WTC11 (cell line): ENCODE data around the gene PHKB. TPM values are rescaled to one million over a fixed set of nuclear protein-coding genes. Genes with fewer than 3 reads are reported as not detected.

Source experiments
- ATAC-seq: fragments of 200-7000 bp; cut with Tn5 transposase; 2 replicates; pipeline ENCODE4 v1.10.0; 2021; ENCODE audit warnings: mild to moderate bottlenecking, moderate library complexity
- CTCF ChIA-PET: fragments of 300-600 bp; sonication (Branson Sonifier 250); formaldehyde crosslinking; loops from one replicate; lab custom pipeline; 2021; ENCODE audit warnings: antibody characterized with exemption; lab: Charles Lee
- POLR2A ChIA-PET: fragments of 350-600 bp; sonication (Branson Sonifier 250); formaldehyde crosslinking; loops from one replicate; lab custom pipeline; 2021; ENCODE audit warnings: antibody characterized with exemption; lab: Charles Lee
- DNase-seq: peaks from one replicate; pipeline ENCODE4 v3.0.0; 2021; ENCODE audit warnings: low spot score
- H3K27ac Mint-ChIP-seq: 2 replicates; pipeline ENCODE4 v1.8.0; 2021; ENCODE audit warnings: mixed read lengths
- H3K27me3 Mint-ChIP-seq: 2 replicates; pipeline ENCODE4 v1.8.0; 2021; ENCODE audit warnings: low read depth, mild to moderate bottlenecking, moderate library complexity, mixed read lengths
- H3K36me3 Mint-ChIP-seq: 2 replicates; pipeline ENCODE4 v1.8.0; 2021; ENCODE audit warnings: mixed read lengths
- H3K4me1 Mint-ChIP-seq: 2 replicates; pipeline ENCODE4 v1.8.0; 2022; ENCODE audit warnings: mixed read lengths
- H3K4me3 Mint-ChIP-seq: 2 replicates; pipeline ENCODE4 v1.8.0; 2021; ENCODE audit warnings: mild to moderate bottlenecking, moderate library complexity, mixed read lengths
- H3K9me3 Mint-ChIP-seq: 2 replicates; pipeline ENCODE4 v1.8.0; 2021; ENCODE audit warnings: mixed read lengths
- ATF2 ChIP-seq: sonication (generic); formaldehyde crosslinking; IDR thresholded peaks from 2 replicates; pipeline ENCODE4 v1.8.1; 2022; ENCODE audit warnings: low read depth, missing genetic modification reagents, borderline replicate concordance
- CDX4 ChIP-seq: fragments of 250-450 bp; sonication (Bioruptor Pico); IDR thresholded peaks from 2 replicates; pipeline ENCODE4 v1.9.0; 2021; ENCODE audit warnings: moderate library complexity, mild to moderate bottlenecking, inconsistent platforms, borderline replicate concordance
- CREM ChIP-seq: sonication (generic); formaldehyde crosslinking; IDR thresholded peaks from 2 replicates; pipeline ENCODE4 v1.8.1; 2022; ENCODE audit warnings: mild to moderate bottlenecking, missing genetic modification reagents, moderate library complexity
- CTCF ChIP-seq: fragments of 200-600 bp; IDR thresholded peaks from 2 replicates; pipeline ENCODE4 v1.8.0; 2022; ENCODE audit warnings: antibody characterized with exemption
- E2F4 ChIP-seq: sonication (generic); formaldehyde crosslinking; IDR thresholded peaks from 2 replicates; pipeline ENCODE4 v1.8.1; 2022; ENCODE audit warnings: low read depth, mild to moderate bottlenecking, moderate library complexity, missing genetic modification reagents, borderline replicate concordance
- ETV6 ChIP-seq: sonication (generic); formaldehyde crosslinking; IDR thresholded peaks from 2 replicates; pipeline ENCODE4 v1.8.1; 2022; ENCODE audit warnings: mild to moderate bottlenecking, missing genetic modification reagents
- GABPB1 ChIP-seq: sonication (generic); formaldehyde crosslinking; IDR thresholded peaks from 2 replicates; pipeline ENCODE4 v1.8.1; 2023; ENCODE audit warnings: mild to moderate bottlenecking, missing genetic modification reagents
- GTF2I ChIP-seq: fragments of 250-450 bp; sonication (Bioruptor Pico); conservative IDR thresholded peaks from 2 replicates; pipeline ENCODE4 v1.4.0; 2021; ENCODE audit warnings: mild to moderate bottlenecking
- MAX ChIP-seq: sonication (generic); formaldehyde crosslinking; IDR thresholded peaks from 2 replicates; pipeline ENCODE4 v1.8.0; 2022; ENCODE audit warnings: mild to moderate bottlenecking, missing genetic modification reagents
- NFE2L1 ChIP-seq: sonication (generic); formaldehyde crosslinking; IDR thresholded peaks from 2 replicates; pipeline ENCODE4 v1.8.1; 2023; ENCODE audit warnings: missing genetic modification reagents
- NR2C2 ChIP-seq: sonication (generic); formaldehyde crosslinking; IDR thresholded peaks from 2 replicates; pipeline ENCODE4 v1.8.0; 2022; ENCODE audit warnings: mild to moderate bottlenecking, missing genetic modification reagents
- PRDM15 ChIP-seq: sonication (generic); formaldehyde crosslinking; IDR thresholded peaks from 2 replicates; pipeline ENCODE4 v1.8.0; 2022; ENCODE audit warnings: missing genetic modification reagents
- PREB ChIP-seq: sonication (generic); formaldehyde crosslinking; IDR thresholded peaks from 2 replicates; pipeline ENCODE4 v1.8.1; 2022; ENCODE audit warnings: mild to moderate bottlenecking, missing genetic modification reagents, moderate library complexity, borderline replicate concordance
- SMAD4 ChIP-seq: sonication (generic); formaldehyde crosslinking; IDR thresholded peaks from 2 replicates; pipeline ENCODE4 v1.8.0; 2022; ENCODE audit warnings: mild to moderate bottlenecking, missing genetic modification reagents
- TCF7 ChIP-seq: sonication (generic); formaldehyde crosslinking; IDR thresholded peaks from 2 replicates; pipeline ENCODE4 v1.8.0; 2022; ENCODE audit warnings: mild to moderate bottlenecking, low read depth, missing genetic modification reagents, moderate library complexity
- USF2 ChIP-seq: sonication (generic); formaldehyde crosslinking; IDR thresholded peaks from 2 replicates; pipeline ENCODE4 v1.8.1; 2023; ENCODE audit warnings: mild to moderate bottlenecking, missing genetic modification reagents, moderate library complexity
- ZBTB21 ChIP-seq: sonication (generic); formaldehyde crosslinking; IDR thresholded peaks from 2 replicates; pipeline ENCODE4 v1.8.1; 2023; ENCODE audit warnings: mild to moderate bottlenecking, missing genetic modification reagents, borderline replicate concordance
- ZNF219 ChIP-seq: sonication (generic); formaldehyde crosslinking; IDR thresholded peaks from 2 replicates; pipeline ENCODE4 v1.8.0; 2023; ENCODE audit warnings: missing genetic modification reagents, mild to moderate bottlenecking, borderline replicate concordance
- ZNF281 ChIP-seq: sonication (generic); formaldehyde crosslinking; IDR thresholded peaks from 2 replicates; pipeline ENCODE4 v1.8.0; 2023; ENCODE audit warnings: mild to moderate bottlenecking, missing genetic modification reagents
- ZNF396 ChIP-seq: fragments of 250-450 bp; sonication (Bioruptor Pico); IDR thresholded peaks from 2 replicates; pipeline ENCODE4 v1.8.0; 2021; ENCODE audit warnings: mild to moderate bottlenecking, moderate library complexity, borderline replicate concordance
- total RNA-seq: library from RNA; stranded (reverse); gene quantifications from 3 replicates; pipeline ENCODE4 v1.2.3, GENCODE V29; 2021

PHKB gene
- total RNA-seq, 1 experiment from 2014 or later, result 43.9 TPM

- no peak overlapping the region for H3K27ac Mint-ChIP-seq
- no peaks in the 10 kb centered on the region for H3K9me3 Mint-ChIP-seq
- no peak for ATAC-seq
- no peaks in the 10 kb centered on the region for H3K4me1 Mint-ChIP-seq
- H3K27me3 Mint-ChIP-seq, result no peaks in the 10 kb centered on the region
- DNase-seq, result no peak
- H3K36me3 Mint-ChIP-seq, result peaks cover 11% of the 10 kb centered on the region
- POLR2A ChIA-PET, result no interaction called here
- TF ChIP-seq GABPB1 (CRISPR knock-in tag) (no peak), CREM (no peak), MAX (no peak), ZNF219 (CRISPR knock-in tag) (no peak), SMAD4 (CRISPR knock-in tag) (no peak), ETV6 (CRISPR knock-in tag) (no peak), ZBTB21 (CRISPR knock-in tag) (no peak), ATF2 (no peak), TCF7 (no peak), E2F4 (CRISPR knock-in tag) (no peak), PRDM15 (CRISPR knock-in tag) (no peak), NR2C2 (CRISPR knock-in tag) (no peak)
- CTCF ChIA-PET, result no interaction called here
- no peak overlapping the region for H3K4me3 Mint-ChIP-seq
Measured at GRCh38 chr16:47660540-47660939, 199.4 kb downstream of the PHKB start.

GRCh38 chr16:47664653-47665325 lies 203.7 kb downstream of the PHKB start:
- no peak for ATAC-seq
- H3K9me3 Mint-ChIP-seq, result no peaks in the 10 kb centered on the region
- CTCF ChIA-PET, result no interaction called here
- TF ChIP-seq CTCF, result no peak
- no peak for TF ChIP-seq USF2 (CRISPR knock-in tag)
- TF ChIP-seq NFE2L1 (CRISPR knock-in tag), result no peak
- TF ChIP-seq ZNF281 (CRISPR knock-in tag), result no peak
- TF ChIP-seq ZBTB21 (CRISPR knock-in tag), result no peak
- no peak for TF ChIP-seq TCF7
- no peak for TF ChIP-seq CDX4 (CRISPR knock-in tag)
- TF ChIP-seq ZNF396 (CRISPR knock-in tag), result no peak
- TF ChIP-seq PREB (CRISPR knock-in tag), result no peak
- TF ChIP-seq GTF2I (CRISPR knock-in tag), result no peak

More at GRCh38 chr16:47664653-47665325, 203.7 kb downstream of the PHKB start:
- POLR2A ChIA-PET, result no interaction called here
- H3K36me3 Mint-ChIP-seq, result peaks cover 9% of the 10 kb centered on the region
- H3K27me3 Mint-ChIP-seq, result no peaks in the 10 kb centered on the region
- H3K4me3 Mint-ChIP-seq, result no peak overlapping the region
- 0 out of 2 replicates have a peak, but pooled peaks cover 4% of the 10 kb centered on the region for H3K4me1 Mint-ChIP-seq
- H3K27ac Mint-ChIP-seq, result no peak overlapping the region
- DNase-seq, result no peak
